ENCODE data around the gene DMAP1. TPM values are rescaled to one million over a fixed set of nuclear protein-coding genes. Genes with fewer than 3 reads are reported as not detected.
A peak's percentile ranks its signal among the peaks of the same experiment; 100 is the strongest.

The DMAP1 gene
- total and polyA plus RNA-seq, 2 donors from 2014 or later, result 43.0 to 62.0 TPM

DNA sequence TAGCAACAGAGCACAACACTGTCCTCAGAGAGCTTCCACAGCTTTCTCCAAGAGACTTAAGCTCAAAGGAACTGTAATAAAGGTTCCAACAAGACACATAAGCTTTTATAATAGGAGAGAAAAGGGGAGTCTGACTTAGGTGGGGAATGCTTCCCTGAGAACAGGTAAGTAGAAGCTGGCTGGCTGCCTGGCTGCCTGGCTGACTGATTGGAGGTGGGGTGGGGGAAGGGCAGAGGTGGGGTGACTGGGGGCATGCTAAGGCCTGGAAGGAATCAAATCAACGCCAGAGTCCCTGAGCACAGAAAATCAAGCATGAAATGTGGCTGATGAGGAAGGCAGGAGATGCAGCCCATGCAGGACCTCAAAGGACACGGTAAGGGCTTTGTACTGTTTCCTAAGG lies 45.8 kb downstream of the DMAP1 start:
- Histone ChIP-seq H3K9ac (ENCODE audit: low read length in 3 of 3) (no peak overlapping the region), H3K36me3 (ENCODE audit: control insufficient read depth in 2 of 3, insufficient read depth in 3 of 3, low read length in 3 of 3) (peaks cover 0 to 4% (median 0%) of the 10 kb centered on the region in 3 donors), H3K4me1 (ENCODE audit: control insufficient read depth in 2 of 3, insufficient read depth in 2 of 3, low read depth in 1 of 3, low read length in 3 of 3) (no peaks in the 10 kb centered on the region), H3K4me3 (ENCODE audit: low read length in 3 of 3) (no peak overlapping the region), H3K9me3 (ENCODE audit: control insufficient read depth in 2 of 3, insufficient read depth in 1 of 3, low read length in 3 of 3) (no peaks in the 10 kb centered on the region), H3K27ac (ENCODE audit: low read depth in 2 of 2, low read length in 2 of 2) (no peak overlapping the region), H3K27me3 (ENCODE audit: control insufficient read depth, insufficient read depth, low read length) (no peaks in the 10 kb centered on the region)
- FAIRE-seq, result no peak
- intact Hi-C loops (cut with DNase I), result no loop called here
- TF ChIP-seq, protein P1, sequence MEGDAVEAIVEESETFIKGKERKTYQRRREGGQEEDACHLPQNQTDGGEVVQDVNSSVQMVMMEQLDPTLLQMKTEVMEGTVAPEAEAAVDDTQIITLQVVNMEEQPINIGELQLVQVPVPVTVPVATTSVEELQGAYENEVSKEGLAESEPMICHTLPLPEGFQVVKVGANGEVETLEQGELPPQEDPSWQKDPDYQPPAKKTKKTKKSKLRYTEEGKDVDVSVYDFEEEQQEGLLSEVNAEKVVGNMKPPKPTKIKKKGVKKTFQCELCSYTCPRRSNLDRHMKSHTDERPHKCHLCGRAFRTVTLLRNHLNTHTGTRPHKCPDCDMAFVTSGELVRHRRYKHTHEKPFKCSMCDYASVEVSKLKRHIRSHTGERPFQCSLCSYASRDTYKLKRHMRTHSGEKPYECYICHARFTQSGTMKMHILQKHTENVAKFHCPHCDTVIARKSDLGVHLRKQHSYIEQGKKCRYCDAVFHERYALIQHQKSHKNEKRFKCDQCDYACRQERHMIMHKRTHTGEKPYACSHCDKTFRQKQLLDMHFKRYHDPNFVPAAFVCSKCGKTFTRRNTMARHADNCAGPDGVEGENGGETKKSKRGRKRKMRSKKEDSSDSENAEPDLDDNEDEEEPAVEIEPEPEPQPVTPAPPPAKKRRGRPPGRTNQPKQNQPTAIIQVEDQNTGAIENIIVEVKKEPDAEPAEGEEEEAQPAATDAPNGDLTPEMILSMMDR (IDR thresholded peaks at IDR 0.05; ENCODE audit: borderline replicate concordance, extremely low read depth, insufficient read depth), result no peak
- no peak for DNase-seq

DNA sequence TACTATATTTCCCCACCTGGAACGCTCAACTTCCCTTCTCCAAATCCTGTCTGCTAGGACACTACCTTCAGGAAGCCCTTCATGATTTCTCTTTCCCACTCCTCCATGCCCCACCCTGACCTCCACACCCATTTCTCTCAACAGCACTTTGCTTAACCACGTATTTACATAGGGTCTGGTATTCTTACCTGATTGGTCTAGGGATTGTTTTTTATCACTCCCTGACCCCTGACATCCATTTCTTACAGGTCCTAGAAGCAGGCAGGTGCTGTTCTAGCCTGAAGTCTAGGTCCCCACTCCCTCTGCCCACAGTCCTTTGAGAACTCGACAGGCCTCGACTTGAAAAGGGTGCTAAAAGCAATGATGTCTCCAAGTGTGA lies 47.5 kb downstream of the DMAP1 start:
- no peak for DNase-seq
- Histone ChIP-seq H3K4me3 (ENCODE audit: low read length in 3 of 3) (no peak overlapping the region), H3K9ac (ENCODE audit: low read length in 3 of 3) (no peak overlapping the region), H3K36me3 (ENCODE audit: control insufficient read depth in 2 of 3, insufficient read depth in 3 of 3, low read length in 3 of 3) (peaks cover 0 to 4% (median 0%) of the 10 kb centered on the region in 3 donors), H3K9me3 (ENCODE audit: control insufficient read depth in 2 of 3, insufficient read depth in 1 of 3, low read length in 3 of 3) (no peaks in the 10 kb centered on the region), H3K4me1 (ENCODE audit: control insufficient read depth in 2 of 3, insufficient read depth in 2 of 3, low read depth in 1 of 3, low read length in 3 of 3) (no peaks in the 10 kb centered on the region), H3K27me3 (ENCODE audit: control insufficient read depth, insufficient read depth, low read length) (no peaks in the 10 kb centered on the region), H3K27ac (ENCODE audit: low read depth in 2 of 2, low read length in 2 of 2) (no peak overlapping the region)
- TF ChIP-seq, protein P1 (IDR thresholded peaks at IDR 0.05; ENCODE audit: borderline replicate concordance, extremely low read depth, insufficient read depth), result no peak
- no peak for FAIRE-seq
- intact Hi-C loops (cut with DNase I), result no loop called here

DNA sequence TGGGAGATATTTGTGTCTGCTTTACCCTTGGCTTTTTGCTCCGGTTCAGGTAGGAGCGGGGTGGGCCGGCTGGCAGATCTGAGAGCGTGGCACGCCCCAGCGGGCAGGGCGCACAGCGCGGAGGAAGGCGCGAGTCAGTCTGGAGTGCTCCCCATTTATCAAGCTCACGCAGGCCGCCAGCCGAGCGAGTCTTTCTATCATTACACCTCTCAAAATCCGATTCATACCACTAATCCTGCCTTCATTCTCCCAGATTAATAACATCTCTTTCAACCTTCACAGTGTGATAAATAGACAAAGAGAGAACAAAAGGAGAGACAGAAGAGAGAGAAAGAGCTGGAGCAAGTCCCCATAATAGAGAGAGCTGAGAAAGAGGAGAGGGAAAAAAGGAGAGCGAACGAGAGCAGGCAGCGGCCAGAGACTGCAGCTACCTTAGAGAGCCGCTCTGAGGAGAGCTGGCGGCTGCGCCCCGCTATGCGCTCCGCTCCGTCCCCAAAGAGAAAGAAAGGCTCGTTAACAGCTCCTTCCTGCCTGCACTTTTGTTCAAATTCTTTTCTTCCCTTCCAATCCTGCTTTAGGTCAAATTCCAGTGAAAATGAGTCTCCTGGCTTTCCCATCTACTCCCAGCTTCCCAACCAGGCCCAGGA lies 48.0 kb downstream of the DMAP1 start:
- no peaks in the 10 kb centered on the region for H3K27me3 ChIP-seq (ENCODE audit: control insufficient read depth, insufficient read depth, low read length)
- no peak overlapping the region for H3K4me3 ChIP-seq (ENCODE audit: low read length in 3 of 3)
- no peak for FAIRE-seq
- H3K27ac ChIP-seq (ENCODE audit: low read depth in 2 of 2, low read length in 2 of 2), result no peak overlapping the region
- H3K36me3 ChIP-seq (ENCODE audit: control insufficient read depth in 2 of 3, insufficient read depth in 3 of 3, low read length in 3 of 3), result peaks cover 0 to 4% (median 0%) of the 10 kb centered on the region in 3 donors
- H3K4me1 ChIP-seq (ENCODE audit: control insufficient read depth in 2 of 3, insufficient read depth in 2 of 3, low read depth in 1 of 3, low read length in 3 of 3), result no peaks in the 10 kb centered on the region
- no peaks in the 10 kb centered on the region for H3K9me3 ChIP-seq (ENCODE audit: control insufficient read depth in 2 of 3, insufficient read depth in 1 of 3, low read length in 3 of 3)
- TF ChIP-seq, protein P1 (IDR thresholded peaks at IDR 0.05; ENCODE audit: borderline replicate concordance, extremely low read depth, insufficient read depth), result no peak
- DNase-seq, result peak in 1 of 5 donors; percentile 9
- intact Hi-C loops (cut with DNase I), result no loop called here
- H3K9ac ChIP-seq (ENCODE audit: low read length in 3 of 3), result no peak overlapping the region

DNA sequence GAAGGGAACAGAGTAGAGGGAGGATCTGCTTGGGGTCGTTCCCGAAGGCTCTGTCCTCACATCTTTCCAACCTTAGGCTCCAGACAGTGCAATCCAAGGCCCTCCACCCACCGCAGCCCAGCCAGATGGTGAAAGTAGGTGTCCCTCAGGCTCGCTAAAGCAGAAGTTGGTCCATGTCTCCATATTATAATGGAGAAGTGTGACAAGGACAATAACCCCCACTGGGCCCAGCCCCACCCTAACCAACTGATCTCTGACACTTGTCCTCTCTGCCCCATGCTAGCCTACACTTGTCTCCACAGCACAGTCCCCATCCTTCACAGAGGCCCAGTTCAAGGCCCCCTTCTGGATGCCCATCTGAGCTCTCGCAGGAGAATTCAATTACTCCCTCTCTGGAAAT lies 48.7 kb downstream of the DMAP1 start:
- Histone ChIP-seq H3K36me3 (ENCODE audit: control insufficient read depth in 2 of 3, insufficient read depth in 3 of 3, low read length in 3 of 3) (peaks cover 0 to 2% (median 0%) of the 10 kb centered on the region in 3 donors), H3K9me3 (ENCODE audit: control insufficient read depth in 2 of 3, insufficient read depth in 1 of 3, low read length in 3 of 3) (no peaks in the 10 kb centered on the region), H3K27me3 (ENCODE audit: control insufficient read depth, insufficient read depth, low read length) (no peaks in the 10 kb centered on the region), H3K4me3 (ENCODE audit: low read length in 3 of 3) (no peak overlapping the region), H3K27ac (ENCODE audit: low read depth in 2 of 2, low read length in 2 of 2) (no peak overlapping the region), H3K9ac (ENCODE audit: low read length in 3 of 3) (no peak overlapping the region), H3K4me1 (ENCODE audit: control insufficient read depth in 2 of 3, insufficient read depth in 2 of 3, low read depth in 1 of 3, low read length in 3 of 3) (no peaks in the 10 kb centered on the region)
- no peak for FAIRE-seq
- TF ChIP-seq, protein P1 (IDR thresholded peaks at IDR 0.05; ENCODE audit: borderline replicate concordance, extremely low read depth, insufficient read depth), result no peak
- intact Hi-C loops (cut with DNase I), result no loop called here
- DNase-seq, result no peak

All from kidney (tissue), 14 donors.